GM23338 (cell line): ENCODE results near the gene PRR29.

Experiments
- CREB1 ChIP-seq: fragments of 250-450 bp; sonication (Bioruptor Pico); IDR thresholded peaks from 2 replicates; pipeline ENCODE4 v1.5.0; 2020; ENCODE audit warnings: low read depth, mild to moderate bottlenecking, moderate library complexity
- CTCF ChIP-seq, 2 experiments: fragments of 200-600 bp in 1 of 2; sonication (generic) in 1 of 2; conservative IDR thresholded peaks; 2 replicates each; pipeline versions ENCODE4 v1.5.1 to v1.6.1; 2016 to 2017; ENCODE audit warnings: antibody characterized with exemption in 2 of 2, low read depth in 2 of 2, mild to moderate bottlenecking in 2 of 2, moderate library complexity in 1 of 2
- EZH2 ChIP-seq: fragments of 200-600 bp; sonication (generic); IDR thresholded peaks from one replicate; pipeline ENCODE4 v1.8.0; 2017; ENCODE audit warnings: antibody characterized with exemption, mild to moderate bottlenecking, low read depth; ENCODE audit not compliant: unreplicated experiment
- EZH2phosphoT487 ChIP-seq: fragments of 200-600 bp; sonication (generic); IDR thresholded peaks from one replicate; pipeline ENCODE4 v1.8.1; 2018; ENCODE audit warnings: antibody characterized with exemption; ENCODE audit not compliant: unreplicated experiment
- JUNB ChIP-seq: IDR thresholded peaks from one replicate; pipeline ENCODE4 v1.6.1; 2016; ENCODE audit warnings: antibody characterized with exemption; ENCODE audit not compliant: unreplicated experiment
- NANOG ChIP-seq: IDR thresholded peaks from 2 replicates; pipeline ENCODE4 v1.6.1; 2016; ENCODE audit warnings: antibody characterized with exemption, borderline replicate concordance
- POLR2AphosphoS5 ChIP-seq: IDR thresholded peaks from 2 replicates; pipeline ENCODE4 v1.6.1; 2016; ENCODE audit warnings: antibody characterized with exemption, low read depth
- REST ChIP-seq: IDR thresholded peaks from one replicate; pipeline ENCODE4 v1.6.1; 2018; ENCODE audit warnings: antibody characterized with exemption; ENCODE audit not compliant: unreplicated experiment
- ZNF114 ChIP-seq: fragments of 250-450 bp; sonication (Bioruptor Pico); IDR thresholded peaks from 2 replicates; pipeline ENCODE4 v1.5.0; 2020; ENCODE audit warnings: mild to moderate bottlenecking, moderate library complexity
- ZNF331 ChIP-seq: fragments of 250-450 bp; sonication (Bioruptor Pico); IDR thresholded peaks from 2 replicates; pipeline ENCODE4 v1.5.0; 2020; ENCODE audit warnings: low read depth, mild to moderate bottlenecking, moderate library complexity

GRCh38 chr17:63989622-63990345, 8.4 kb upstream of the PRR29 start:
- TF ChIP-seq JUNB = no peak
- no peak for TF ChIP-seq CTCF (conservative IDR thresholded peaks at IDR 0.05; ENCODE audit: low read depth in 2 of 2)
- no peak for TF ChIP-seq EZH2
- TF ChIP-seq REST = no peak
- no peak for TF ChIP-seq POLR2AphosphoS5
- no peak for TF ChIP-seq ZNF114 (CRISPR knock-in tag)
- TF ChIP-seq EZH2phosphoT487 = no peak
- no peak for TF ChIP-seq ZNF331 (CRISPR knock-in tag)
- TF ChIP-seq CREB1 = no peak
- no peak for TF ChIP-seq NANOG
